Sciatic nerve (tissue), 2 donors: ENCODE measurements around the gene CENPL. TPM values are rescaled to one million over a fixed set of nuclear protein-coding genes. Genes with fewer than 3 reads are reported as not detected.
"Not testable (repeated sequence)": the region's sequence is repeated elsewhere in the genome, so short reads cannot be mapped to it uniquely, and the experiment has no call there.

ENCODE experiments used
- ATAC-seq: fragments of 200-7000 bp; cut with Tn5 transposase; one replicate; pipeline ENCODE4 v1.9.1; 2020; ENCODE audit warnings: mild to moderate bottlenecking, moderate library complexity
- DNase-seq: peaks from one replicate; pipeline ENCODE4 v3.0.0-alpha.2; 2020; ENCODE audit warnings: low spot score
- intact Hi-C: fragments of 100-400 bp; cut with DNase I; formaldehyde crosslinking; loops from one replicate; pipeline ENCODE4 v1.14.2; 2022
- total RNA-seq: library from RNA; stranded (reverse); fragmentation: NEBNext Ultra II Directional; extraction: Animal tissue kit (Norgen Biotek cat#: 25700); gene quantifications from one replicate; pipeline ENCODE4 v1.2.1, GENCODE V29; 2021
- donor health status: DM: no; HTN: no; CAD: no.
- donor health status: DM: no; HTN: no; CAD: no.

Gene CENPL
- total RNA-seq, 1 donor from 2014 or later = 6.2 TPM

DNA sequence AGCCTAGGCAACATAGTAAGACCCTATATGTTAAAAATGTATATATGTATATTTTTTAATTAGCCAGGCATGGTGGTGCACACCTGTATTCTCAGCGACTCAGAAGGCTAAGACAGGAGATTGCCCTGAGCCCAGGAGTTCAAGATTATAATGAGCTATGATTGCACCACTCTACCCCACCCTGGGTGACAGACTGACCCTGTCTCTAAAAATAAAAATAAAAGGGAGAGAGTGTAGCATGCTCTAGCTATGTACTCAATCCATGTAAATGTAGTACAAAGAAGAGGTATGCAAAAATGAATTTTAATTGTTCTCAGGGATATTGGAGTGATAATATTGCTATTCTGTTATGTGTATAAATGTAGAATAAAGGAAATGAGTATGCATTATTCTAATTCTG lies 53.1 kb downstream of the CENPL start:
- DNase-seq (no peak), ATAC-seq (no peak)
- intact Hi-C loops = no loop called here

DNA sequence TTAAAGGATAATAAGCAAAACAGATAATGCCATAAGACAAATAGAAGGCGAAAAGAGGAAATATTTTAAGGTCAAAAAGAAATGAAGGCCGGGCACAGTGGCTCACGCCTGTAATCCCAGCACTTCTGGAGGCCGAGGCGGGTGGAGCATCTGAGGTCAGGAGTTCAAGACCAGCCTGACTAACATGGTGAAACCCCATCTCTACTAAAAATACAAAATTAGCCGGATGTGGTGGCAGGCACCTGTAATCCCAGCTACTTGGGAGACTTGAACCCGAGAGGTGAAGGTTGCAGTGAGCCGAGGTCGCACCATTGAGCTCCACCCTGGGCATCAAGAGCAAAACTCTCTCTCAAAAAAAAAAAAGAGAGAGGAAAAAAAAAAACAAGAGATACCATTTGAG lies 54.4 kb downstream of the CENPL start:
- intact Hi-C loops, ATAC-seq, DNase-seq: not testable (repeated sequence)

DNA sequence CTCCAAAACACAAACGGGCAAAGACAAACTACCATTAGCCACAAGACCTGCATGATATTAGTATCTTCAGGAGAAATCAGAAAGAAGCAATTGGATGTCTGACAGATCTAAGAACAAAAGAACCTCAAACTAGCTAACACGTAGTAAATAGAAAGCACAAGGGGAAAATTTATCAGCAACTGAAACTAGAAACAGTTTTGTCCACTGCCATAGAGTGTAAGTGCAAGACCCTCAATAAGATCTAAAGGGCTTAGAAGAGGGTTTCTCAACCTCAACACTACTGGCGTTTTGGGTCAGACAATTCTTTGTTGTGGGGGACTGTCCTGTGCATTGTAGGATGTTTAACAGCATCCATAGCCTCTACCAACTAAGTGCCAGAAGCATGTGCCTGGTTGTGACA lies 55.9 kb downstream of the CENPL start:
- ATAC-seq (no peak), DNase-seq (no peak)
- intact Hi-C loops = no loop called here

DNA sequence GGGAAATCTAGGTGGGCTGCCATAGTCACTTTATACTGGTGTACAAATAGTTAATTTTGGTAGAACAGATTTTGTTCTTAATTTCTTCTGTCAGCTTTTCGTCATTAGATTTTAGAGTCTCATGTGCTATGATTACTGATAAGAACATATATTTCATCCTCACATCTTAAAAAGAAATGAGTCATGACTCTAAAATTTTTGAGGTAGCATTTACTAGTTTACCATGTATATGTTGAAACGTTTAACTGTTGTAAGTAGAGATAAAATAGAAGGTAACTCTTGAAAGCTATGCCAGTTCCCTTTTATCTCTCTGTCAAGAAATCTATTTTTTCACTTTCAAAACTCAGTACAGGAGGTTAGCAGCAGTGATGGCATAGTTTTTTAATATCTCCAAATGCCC lies 56.5 kb downstream of the CENPL start:
- DNase-seq (no peak), ATAC-seq (no peak)
- intact Hi-C loops = no loop called here

DNA sequence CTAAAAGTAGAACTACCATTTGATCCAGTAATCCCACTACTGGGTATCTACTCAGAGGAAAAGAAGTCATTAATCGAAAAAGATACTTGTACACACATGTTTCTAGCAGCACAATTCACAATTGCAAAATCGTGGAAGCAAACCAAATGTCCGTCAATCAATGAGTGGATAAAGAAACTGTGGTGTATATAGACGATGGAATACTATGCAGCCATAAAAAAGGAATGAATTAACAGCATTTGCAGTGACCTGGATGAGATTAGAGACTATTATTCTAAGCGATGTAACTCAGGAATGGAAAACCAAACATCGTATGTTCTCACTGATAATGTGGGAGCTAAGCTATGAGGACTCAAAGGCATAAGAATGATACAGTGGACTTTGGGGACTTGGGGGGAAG lies 60.4 kb downstream of the CENPL start:
- DNase-seq, intact Hi-C loops, ATAC-seq: not testable (repeated sequence)

DNA sequence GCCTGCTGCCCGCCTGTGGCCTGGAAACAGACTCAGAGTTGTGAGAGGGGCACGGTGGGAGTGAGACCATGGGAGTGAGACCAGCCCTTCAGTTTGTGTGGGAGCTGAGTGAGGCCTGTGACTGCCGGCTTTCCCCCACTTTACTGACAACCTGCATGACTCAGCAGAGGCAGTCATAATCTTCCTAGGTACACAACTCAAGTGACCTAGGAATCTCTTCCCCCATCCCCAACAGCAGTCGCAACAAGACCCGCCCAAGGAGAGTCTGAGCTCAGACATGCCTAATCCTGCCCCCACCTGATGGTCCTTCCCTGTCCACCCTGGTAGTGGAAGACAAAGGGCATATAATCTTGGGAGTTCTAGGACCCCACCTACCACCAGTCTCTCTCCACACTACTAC lies 65.7 kb downstream of the CENPL start:
- ATAC-seq (no peak), DNase-seq (no peak)
- intact Hi-C loops = no loop called here

DNA sequence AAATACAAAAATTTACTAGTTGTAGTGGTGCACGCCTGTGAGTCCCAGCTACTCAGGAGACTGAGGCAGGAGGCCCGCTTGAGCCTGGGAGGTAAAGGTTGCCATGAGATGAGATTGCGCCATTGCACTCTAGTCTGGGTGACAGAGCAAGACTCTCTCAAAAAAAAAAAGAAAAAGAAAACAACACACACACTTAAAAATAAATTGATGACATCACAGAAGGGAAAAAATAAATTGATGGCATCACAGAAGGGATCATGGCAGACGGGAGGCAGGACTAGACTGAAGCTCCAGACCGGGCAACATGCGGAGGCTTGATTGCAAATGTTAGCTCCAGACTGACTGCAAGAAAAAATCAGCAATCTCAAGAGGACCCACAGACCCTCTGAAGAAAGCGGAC lies 66.6 kb downstream of the CENPL start:
- ATAC-seq (no peak), DNase-seq (no peak)
- intact Hi-C loops = no loop called here

DNA sequence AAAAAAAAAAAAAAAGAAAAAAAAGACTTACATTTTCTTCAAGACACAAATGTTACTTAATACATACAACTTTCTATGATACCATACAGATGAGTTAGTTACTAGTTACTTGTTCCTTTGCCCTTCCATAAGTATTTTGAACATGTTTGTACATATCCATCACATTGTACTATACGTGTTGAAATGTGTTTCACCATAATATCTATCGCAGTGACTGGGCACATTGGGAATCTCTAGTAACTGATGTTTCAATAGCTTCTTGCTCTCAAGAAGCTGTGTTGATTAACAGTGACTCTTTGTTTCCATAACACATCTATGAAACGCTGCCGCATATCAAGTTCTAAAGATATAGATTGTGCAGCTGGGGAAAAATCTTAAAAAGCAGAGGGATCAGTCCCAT lies 67.0 kb downstream of the CENPL start:
- ATAC-seq = no peak
- DNase-seq = no peak
- intact Hi-C loops = no loop called here

DNA sequence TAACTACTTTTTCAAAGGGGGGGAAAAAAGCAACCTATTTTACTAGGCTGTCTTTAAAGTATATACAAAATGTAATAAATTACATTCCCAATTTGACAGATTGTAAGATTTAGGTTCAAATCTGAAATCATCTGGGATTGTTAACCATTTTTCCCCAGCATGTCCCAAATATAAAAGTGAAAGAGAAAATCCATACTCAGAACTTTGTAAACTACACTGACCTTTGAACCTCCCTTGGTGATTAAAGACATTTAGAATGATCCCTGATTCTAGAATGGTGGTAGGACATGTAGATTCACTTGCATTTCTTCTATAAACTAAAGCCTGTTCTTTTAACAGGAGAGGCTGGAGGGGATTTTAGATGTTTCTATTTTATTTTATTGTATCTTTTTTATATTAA lies 70.9 kb downstream of the CENPL start:
- intact Hi-C loops = no loop called here
- no peak for DNase-seq
- ATAC-seq = no peak

Other genes with a start within 250 kb of the CENPL start
- gene SLC9C2, start 221.8 kb downstream of the CENPL start, total RNA-seq = not detected
- gene TEX50, start 189.5 kb downstream of the CENPL start, total RNA-seq = not detected
- 1.5 TPM for gene ANKRD45, start 155.0 kb downstream of the CENPL start, total RNA-seq
- gene KLHL20, start 109.9 kb downstream of the CENPL start, total RNA-seq = 33.4 TPM
- gene DARS2, start 210 bp downstream of the CENPL start, total RNA-seq = 10.2 TPM
- gene GAS5, start 43.1 kb upstream of the CENPL start, total RNA-seq = 340 TPM
- 26.5 TPM for gene ZBTB37, start 43.5 kb upstream of the CENPL start, total RNA-seq
- not detected for gene SERPINC1, start 92.4 kb upstream of the CENPL start, total RNA-seq
- gene RC3H1, start 197.5 kb upstream of the CENPL start, total RNA-seq = 47.6 TPM